AG04450 (cell line): ENCODE results near the gene DPH5. TPM values are rescaled to one million over a fixed set of nuclear protein-coding genes. Genes with fewer than 3 reads are reported as not detected.
"Not testable (repeated sequence)": the region's sequence is repeated elsewhere in the genome, so short reads cannot be mapped to it uniquely, and the experiment has no call there.

Experiments
- CTCF ChIA-PET: fragments of 300-600, 350-600 bp; formaldehyde crosslinking; extraction: SDS; loops from one replicate; lab custom pipeline; 2022; ENCODE audit warnings: antibody characterized with exemption, inconsistent platforms; lab: Charles Lee
- POLR2A ChIA-PET: fragments of 350-600 bp; formaldehyde crosslinking; extraction: SDS; loops from one replicate; lab custom pipeline; 2021; ENCODE audit warnings: antibody characterized with exemption, inconsistent platforms; lab: Yijun Ruan, JAX
- DNase-seq: peaks from one replicate; pipeline ENCODE4 v3.0.0-alpha.2; 2011; ENCODE audit warnings: low read depth, low spot score
- H3K27ac ChIP-seq: one replicate; pipeline ENCODE4 v1.5.1; 2012; ENCODE audit warnings: low read depth, low read length, control low read depth
- H3K27me3 ChIP-seq: one replicate; pipeline ENCODE4 v1.6.0; 2012; ENCODE audit warnings: low read length; ENCODE audit not compliant: control insufficient read depth, insufficient read depth
- H3K4me3 ChIP-seq: 2 replicates; pipeline ENCODE4 v1.5.1; 2011; ENCODE audit warnings: mild to moderate bottlenecking, low read depth, low read length, control low read depth
- H3K9me3 ChIP-seq: 2 replicates; pipeline ENCODE4 v1.5.1; 2012; ENCODE audit warnings: low read length; ENCODE audit not compliant: control insufficient read depth, insufficient read depth
- polyA plus RNA-seq: library from polyadenylated mRNA; depleted of rRNA; stranded (reverse); fragments of >200 nt; gene quantifications from 2 replicates; pipeline ENCODE4 v1.2.3, GENCODE V29; 2011
- TF ChIP-seq, protein P1 (sequence below): IDR thresholded peaks from 2 replicates; pipeline ENCODE4 v1.5.1; 2011; ENCODE audit warnings: low read depth, low read length, control low read depth, inconsistent platforms

DPH5 gene
- polyA plus RNA-seq, 1 experiment: 87.4 TPM

DNA sequence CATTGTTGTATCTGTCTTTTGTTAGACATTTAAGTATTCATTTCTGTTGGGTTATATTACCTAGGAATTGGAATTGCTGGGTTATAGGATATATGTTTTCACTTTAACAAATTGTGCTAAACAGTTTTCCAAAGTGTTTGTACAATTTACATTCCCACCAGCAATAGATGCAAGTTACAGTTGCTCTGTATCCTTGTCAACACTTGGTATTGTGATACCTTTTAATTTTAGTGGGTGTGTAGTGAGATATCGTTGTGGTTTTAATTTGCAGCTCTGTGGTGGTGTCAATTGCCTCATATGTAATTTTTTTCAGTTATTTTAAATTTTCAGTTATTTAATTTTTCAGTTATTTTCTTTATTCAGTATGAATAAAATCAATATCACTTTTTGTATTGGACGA is 7.4 kb upstream of the DPH5 start:
- Histone ChIP-seq H3K9me3 (no peaks in the 10 kb centered on the region), H3K27me3 (no peaks in the 10 kb centered on the region), H3K27ac (no peak overlapping the region), H3K4me3 (no peak overlapping the region)
- POLR2A ChIA-PET: no interaction called here
- DNase-seq: no peak
- TF ChIP-seq, protein P1, sequence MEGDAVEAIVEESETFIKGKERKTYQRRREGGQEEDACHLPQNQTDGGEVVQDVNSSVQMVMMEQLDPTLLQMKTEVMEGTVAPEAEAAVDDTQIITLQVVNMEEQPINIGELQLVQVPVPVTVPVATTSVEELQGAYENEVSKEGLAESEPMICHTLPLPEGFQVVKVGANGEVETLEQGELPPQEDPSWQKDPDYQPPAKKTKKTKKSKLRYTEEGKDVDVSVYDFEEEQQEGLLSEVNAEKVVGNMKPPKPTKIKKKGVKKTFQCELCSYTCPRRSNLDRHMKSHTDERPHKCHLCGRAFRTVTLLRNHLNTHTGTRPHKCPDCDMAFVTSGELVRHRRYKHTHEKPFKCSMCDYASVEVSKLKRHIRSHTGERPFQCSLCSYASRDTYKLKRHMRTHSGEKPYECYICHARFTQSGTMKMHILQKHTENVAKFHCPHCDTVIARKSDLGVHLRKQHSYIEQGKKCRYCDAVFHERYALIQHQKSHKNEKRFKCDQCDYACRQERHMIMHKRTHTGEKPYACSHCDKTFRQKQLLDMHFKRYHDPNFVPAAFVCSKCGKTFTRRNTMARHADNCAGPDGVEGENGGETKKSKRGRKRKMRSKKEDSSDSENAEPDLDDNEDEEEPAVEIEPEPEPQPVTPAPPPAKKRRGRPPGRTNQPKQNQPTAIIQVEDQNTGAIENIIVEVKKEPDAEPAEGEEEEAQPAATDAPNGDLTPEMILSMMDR: no peak
- CTCF ChIA-PET: no interaction called here

DNA sequence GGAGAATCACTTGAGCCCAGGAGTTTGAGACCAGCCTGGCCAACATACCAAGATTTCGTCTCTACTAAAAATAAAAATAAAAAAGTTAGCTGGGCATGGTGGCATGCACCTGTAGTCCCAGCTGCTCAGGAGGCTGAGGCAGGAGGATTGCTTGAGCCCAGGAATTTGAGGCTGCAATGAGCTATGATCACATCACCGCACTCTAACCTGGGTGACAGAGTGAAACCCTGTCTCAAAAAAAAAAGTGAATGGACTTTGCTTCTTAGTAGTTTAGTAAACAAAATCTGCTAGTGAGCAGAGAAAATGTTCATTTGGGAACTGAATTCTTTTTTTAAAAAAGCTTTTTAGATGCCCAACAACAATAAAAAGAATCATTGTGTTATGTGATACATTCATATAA is 6.5 kb upstream of the DPH5 start:
- H3K27me3 ChIP-seq, DNase-seq, H3K27ac ChIP-seq, H3K9me3 ChIP-seq, H3K4me3 ChIP-seq, POLR2A ChIA-PET: not testable (repeated sequence)
- CTCF ChIA-PET: interaction anchor here (0.5 to 1.3 kb wide), 2 partner anchors 102 to 207 kb away, joined by 3 to 5 read pairs; no protein-coding TSS in a partner anchor

DNA sequence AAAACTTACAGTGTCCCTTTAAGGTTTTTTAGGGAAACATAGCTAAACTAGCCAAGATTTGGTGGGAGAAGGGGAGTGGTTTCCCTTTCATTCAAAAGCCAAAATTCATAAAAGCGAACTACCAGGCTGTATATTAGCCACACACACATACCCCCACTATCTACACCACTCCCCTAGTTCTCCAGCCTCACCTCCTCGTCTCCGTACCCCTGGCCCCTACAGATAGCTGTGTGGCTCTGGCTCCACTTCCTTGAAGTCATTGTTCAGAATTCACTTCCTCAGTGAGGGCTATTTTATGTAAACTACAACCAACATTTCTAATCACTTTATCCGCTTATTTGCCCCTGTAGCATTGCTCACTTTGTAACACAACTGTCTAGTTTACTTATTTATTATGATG is 5.3 kb upstream of the DPH5 start:
- TF ChIP-seq, protein P1: no peak
- no peak overlapping the region for H3K4me3 ChIP-seq
- H3K27ac ChIP-seq: no peak overlapping the region
- H3K27me3 ChIP-seq: no peaks in the 10 kb centered on the region
- CTCF ChIA-PET: interaction anchor here (2.0 kb wide), 1 partner anchor 208 kb away, joined by 7 read pairs; no protein-coding TSS in a partner anchor
- DNase-seq: no peak
- POLR2A ChIA-PET: no interaction called here
- no peaks in the 10 kb centered on the region for H3K9me3 ChIP-seq

DNA sequence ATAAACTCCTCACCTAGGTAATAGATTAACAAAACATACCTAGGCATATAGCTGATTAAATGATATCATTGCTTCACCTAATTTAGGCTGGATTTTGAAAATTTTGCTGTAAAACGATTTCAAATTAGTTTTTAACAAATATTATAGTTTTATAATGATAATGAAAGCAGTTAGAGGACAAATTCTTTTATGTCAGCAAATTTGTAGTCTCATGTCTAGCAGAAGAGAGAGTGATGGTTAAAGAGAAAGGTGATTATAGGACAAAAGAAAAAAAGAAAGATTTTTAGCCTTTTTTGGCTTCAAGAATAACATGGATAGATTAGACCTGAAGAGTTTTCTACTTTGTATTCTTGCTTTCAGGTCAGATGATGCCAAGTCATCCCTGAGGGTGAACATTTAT is 3.6 kb upstream of the DPH5 start:
- ChIA-PET CTCF (interaction anchor here (0.7 to 2.0 kb wide), 2 partner anchors 210 to 259 kb away, joined by 3 to 7 read pairs; no protein-coding TSS in a partner anchor), POLR2A (no interaction called here)
- no peak for DNase-seq
- Histone ChIP-seq H3K27me3 (no peaks in the 10 kb centered on the region), H3K9me3 (no peaks in the 10 kb centered on the region), H3K27ac (no peak overlapping the region), H3K4me3 (no peak overlapping the region)
- TF ChIP-seq, protein P1: no peak

DNA sequence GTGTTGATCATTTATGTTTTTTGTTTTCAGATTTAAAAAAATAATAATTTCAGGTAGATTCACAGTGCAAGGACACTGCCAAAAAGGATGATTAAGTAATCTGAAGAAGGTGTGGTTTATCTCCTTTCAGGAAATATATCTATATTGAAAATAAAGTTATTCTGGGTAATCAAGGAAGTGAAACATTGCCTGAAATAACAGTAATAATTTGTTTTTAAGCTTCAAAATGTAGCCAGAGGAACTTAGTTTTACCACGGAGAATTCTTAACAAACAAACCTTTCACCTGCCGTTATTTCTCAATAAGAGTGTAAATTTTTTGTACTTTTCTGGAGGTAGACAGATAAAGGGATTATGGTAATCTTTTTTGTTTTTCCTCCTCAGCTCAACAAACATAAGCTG is 2.9 kb upstream of the DPH5 start:
- CTCF ChIA-PET: interaction anchor here (0.6 to 1.3 kb wide), 2 partner anchors 84 to 210 kb away, joined by 3 to 5 read pairs; no protein-coding TSS in a partner anchor
- TF ChIP-seq, protein P1: no peak
- no peaks in the 10 kb centered on the region for H3K27me3 ChIP-seq
- DNase-seq: no peak
- POLR2A ChIA-PET: no interaction called here
- no peak overlapping the region for H3K4me3 ChIP-seq
- H3K9me3 ChIP-seq: no peaks in the 10 kb centered on the region
- no peak overlapping the region for H3K27ac ChIP-seq
